KOPT-K1 (cell line): ENCODE results near the gene NFATC2IP.
"Not testable (repeated sequence)": the region's sequence is repeated elsewhere in the genome, so short reads cannot be mapped to it uniquely, and the experiment has no call there.

Experiments used
- H3K27ac ChIP-seq: fragments of 200-600 bp; sonication (generic); 2 replicates; pipeline ENCODE4 v1.5.1; 2016; ENCODE audit warnings: antibody characterized with exemption, mild to moderate bottlenecking, low read depth, low read length; ENCODE audit not compliant: poor library complexity, severe bottlenecking
- H3K36me3 ChIP-seq: fragments of 200-600 bp; sonication (generic); 2 replicates; pipeline ENCODE4 v1.5.1; 2017; ENCODE audit warnings: antibody characterized with exemption, mild to moderate bottlenecking, low read length, moderate library complexity; ENCODE audit not compliant: insufficient read depth
- H3K9me3 ChIP-seq: fragments of 200-600 bp; sonication (generic); 2 replicates; pipeline ENCODE4 v1.5.1; 2017; ENCODE audit warnings: antibody characterized with exemption, low read length, mild to moderate bottlenecking; ENCODE audit not compliant: insufficient read depth, poor library complexity, severe bottlenecking

The NFATC2IP gene

DNA sequence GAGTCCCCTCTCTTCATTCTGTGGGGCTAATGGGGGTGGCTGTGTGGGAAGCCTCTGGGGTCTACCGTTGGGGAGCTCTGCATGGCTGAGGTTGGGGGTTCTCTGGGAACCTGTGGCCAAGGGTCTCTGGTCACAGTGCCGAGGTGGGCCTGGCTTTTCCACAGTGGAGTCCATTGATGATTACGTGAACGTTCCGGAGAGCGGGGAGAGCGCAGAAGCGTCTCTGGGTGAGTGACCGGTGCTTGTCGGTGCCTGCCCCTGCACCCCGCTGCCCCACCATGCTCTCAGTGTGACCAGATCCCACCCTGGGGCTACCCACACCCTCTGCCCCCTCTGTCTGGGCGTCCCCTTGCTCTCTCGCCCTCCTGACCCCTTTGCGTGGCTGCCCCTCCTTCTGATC lies 38.6 kb downstream of the NFATC2IP start:
- Histone ChIP-seq H3K9me3 (no peaks in the 10 kb centered on the region), H3K27ac (peak overlapping the region; percentile 100), H3K36me3 (peaks cover 68% of the 10 kb centered on the region)

DNA sequence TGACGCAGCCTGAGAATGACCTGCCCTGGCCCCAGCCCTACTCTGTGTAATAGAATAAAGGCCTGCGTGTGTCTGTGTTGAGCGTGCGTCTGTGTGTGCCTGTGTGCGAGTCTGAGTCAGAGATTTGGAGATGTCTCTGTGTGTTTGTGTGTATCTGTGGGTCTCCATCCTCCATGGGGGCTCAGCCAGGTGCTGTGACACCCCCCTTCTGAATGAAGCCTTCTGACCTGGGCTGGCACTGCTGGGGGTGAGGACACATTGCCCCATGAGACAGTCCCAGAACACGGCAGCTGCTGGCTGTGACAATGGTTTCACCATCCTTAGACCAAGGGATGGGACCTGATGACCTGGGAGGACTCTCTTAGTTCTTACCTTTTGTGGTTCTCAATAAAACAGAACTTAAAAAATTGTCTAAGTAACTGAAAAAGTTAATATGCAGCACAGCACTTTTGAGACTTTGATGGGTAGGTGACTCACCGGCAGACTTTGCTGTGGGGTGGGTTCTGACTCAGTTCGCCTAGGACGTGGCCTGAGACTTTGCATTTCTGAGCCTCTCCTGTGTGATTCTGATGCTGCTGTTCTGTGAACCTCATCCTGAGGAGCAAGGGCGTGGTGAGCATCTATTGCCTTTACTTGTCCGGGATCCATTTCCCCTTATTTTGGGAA lies 39.8 kb downstream of the NFATC2IP start:
- Histone ChIP-seq H3K27ac (no peak overlapping the region), H3K9me3 (no peaks in the 10 kb centered on the region), H3K36me3 (peaks cover 64% of the 10 kb centered on the region)

DNA sequence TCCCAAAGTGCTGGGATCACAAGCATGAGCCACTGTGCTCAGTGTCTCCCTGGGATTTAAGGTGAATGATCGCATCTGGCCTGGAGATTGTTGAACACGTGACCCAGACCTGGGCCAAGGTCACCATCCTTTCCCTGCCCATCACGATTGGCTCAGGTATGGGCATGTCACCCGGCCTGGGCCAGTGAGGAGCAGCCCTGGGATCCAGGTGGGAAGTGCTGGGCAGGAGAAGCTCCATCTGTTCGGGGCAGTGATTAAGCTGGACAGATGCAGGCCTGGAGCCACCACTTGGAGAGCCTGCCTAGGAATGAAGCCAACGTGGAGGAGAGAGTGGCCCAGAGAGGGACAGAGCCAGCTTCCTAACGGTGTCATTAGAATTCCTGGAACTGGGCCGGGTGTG lies 41.0 kb downstream of the NFATC2IP start:
- Histone ChIP-seq H3K9me3 (no peaks in the 10 kb centered on the region), H3K36me3 (peaks cover 53% of the 10 kb centered on the region), H3K27ac (peak overlapping the region; percentile 11)

DNA sequence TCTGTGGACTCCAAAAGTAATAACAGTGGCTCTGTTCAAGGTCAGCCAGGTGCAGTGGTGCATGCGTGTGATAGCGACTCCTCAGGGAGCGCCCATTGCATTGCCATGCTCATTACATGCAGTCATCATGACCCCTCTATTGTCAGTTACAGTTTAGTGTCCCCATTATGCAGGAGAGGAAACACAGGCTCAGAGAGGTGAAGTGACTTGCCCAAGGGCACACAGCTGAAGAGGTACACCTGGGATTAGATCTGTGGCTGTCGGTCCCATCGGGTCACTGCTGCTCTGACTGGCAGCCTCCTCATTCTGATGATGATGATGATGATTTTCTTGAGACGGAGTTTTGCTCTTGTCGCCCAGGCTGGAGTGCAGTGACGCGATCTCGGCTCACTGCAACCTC lies 41.8 kb downstream of the NFATC2IP start:
- peaks cover 44% of the 10 kb centered on the region for H3K36me3 ChIP-seq
- H3K9me3 ChIP-seq: no peaks in the 10 kb centered on the region
- peak overlapping the region; percentile 7 for H3K27ac ChIP-seq

DNA sequence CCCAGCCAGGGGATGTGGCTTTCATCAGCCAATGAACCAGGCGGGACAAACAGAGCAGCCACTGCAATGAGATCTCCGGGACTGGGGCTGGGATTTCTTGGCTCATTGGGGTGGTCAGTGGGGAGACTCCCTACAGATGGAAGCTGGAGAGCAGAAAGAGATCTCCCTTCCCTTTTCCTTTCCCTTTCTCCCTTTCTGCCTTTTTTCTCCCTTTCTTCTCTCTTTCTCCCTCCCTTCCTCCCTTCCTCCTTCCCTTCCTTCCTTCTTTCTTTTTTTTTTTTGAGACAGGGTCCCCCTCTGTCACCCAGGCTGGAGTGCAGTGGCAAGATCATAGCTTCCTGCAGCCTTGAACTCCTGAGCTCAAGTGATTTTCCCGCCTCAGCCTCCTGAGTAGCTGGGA lies 48.1 kb downstream of the NFATC2IP start:
- no peaks in the 10 kb centered on the region for H3K36me3 ChIP-seq
- H3K27ac ChIP-seq: peak overlapping the region; percentile 41
- H3K9me3 ChIP-seq: no peaks in the 10 kb centered on the region

DNA sequence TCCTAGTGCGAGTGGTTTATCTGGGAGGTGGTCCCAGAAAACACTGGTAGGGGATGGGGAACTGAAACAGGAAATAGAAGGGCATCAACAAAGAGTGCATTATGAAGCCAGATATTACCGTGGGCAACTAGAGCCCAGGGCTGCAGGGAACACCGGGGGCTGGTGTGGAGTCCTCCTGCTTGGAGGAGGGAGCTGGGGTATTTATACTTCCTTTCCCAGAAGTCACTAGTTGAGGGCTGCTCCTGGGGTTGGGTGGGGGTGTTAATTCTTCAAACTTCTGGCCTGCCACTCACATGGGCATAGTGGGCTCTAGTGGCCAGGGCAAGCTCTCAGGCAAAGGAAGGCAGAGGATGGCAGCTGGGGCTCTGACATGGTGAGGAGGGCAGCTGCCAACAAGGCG lies 48.8 kb downstream of the NFATC2IP start:
- H3K36me3 ChIP-seq: no peaks in the 10 kb centered on the region
- no peaks in the 10 kb centered on the region for H3K9me3 ChIP-seq
- H3K27ac ChIP-seq: peak overlapping the region; percentile 41

DNA sequence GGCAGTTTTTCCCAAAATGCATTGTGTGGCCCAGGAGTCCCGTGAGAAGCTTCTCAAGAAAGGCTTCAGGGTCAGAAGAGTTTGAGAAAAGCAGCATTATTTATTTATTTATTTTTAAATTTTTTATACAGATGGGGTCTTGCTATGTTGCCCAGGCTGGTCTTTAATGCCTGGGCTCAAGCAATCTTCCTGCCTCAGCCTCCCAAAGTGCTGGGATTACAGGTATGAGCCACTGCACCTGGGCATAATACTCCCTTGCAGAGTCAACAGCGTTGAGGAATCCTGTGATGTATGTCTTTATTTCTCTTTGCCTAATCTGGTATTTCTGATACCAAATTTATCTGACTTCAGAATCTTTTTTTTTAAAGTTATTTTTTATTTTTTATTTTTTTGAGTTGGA lies 49.3 kb downstream of the NFATC2IP start:
- Histone ChIP-seq H3K27ac (peak overlapping the region; percentile 41), H3K9me3 (no peaks in the 10 kb centered on the region), H3K36me3 (no peaks in the 10 kb centered on the region)

DNA sequence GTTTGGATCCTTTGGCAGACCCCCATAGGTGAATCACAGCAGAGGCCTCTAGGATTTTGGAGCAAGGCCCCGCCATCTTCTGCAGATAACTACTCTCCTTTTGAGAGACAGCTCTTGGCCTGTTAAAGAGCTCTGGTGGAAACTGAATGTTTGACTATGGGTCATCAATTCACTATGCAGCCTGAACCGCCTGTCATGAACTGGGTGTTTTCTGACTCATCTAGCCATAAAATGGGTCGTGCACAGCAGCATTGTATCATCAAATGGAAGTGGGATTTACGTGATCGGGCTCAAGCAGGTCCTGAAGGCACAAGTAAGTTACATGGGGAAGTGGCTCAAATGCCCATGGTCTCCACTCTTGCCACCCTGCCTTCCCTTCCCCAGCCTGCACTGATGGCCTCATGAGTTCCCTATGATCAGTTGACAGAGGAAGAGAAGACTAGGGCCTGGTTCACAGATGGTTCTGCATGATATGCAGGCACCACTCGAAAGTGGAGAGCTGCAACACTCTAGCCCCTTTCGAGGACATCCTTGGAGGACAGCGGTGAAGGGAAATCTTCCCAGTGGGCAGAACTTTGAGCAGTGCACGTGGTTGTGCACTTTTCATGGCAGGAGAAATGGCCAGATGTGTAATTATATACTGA lies 53.9 kb downstream of the NFATC2IP start:
- H3K9me3 ChIP-seq, H3K36me3 ChIP-seq: not testable (repeated sequence)
- H3K27ac ChIP-seq: peak overlapping the region; percentile 9

DNA sequence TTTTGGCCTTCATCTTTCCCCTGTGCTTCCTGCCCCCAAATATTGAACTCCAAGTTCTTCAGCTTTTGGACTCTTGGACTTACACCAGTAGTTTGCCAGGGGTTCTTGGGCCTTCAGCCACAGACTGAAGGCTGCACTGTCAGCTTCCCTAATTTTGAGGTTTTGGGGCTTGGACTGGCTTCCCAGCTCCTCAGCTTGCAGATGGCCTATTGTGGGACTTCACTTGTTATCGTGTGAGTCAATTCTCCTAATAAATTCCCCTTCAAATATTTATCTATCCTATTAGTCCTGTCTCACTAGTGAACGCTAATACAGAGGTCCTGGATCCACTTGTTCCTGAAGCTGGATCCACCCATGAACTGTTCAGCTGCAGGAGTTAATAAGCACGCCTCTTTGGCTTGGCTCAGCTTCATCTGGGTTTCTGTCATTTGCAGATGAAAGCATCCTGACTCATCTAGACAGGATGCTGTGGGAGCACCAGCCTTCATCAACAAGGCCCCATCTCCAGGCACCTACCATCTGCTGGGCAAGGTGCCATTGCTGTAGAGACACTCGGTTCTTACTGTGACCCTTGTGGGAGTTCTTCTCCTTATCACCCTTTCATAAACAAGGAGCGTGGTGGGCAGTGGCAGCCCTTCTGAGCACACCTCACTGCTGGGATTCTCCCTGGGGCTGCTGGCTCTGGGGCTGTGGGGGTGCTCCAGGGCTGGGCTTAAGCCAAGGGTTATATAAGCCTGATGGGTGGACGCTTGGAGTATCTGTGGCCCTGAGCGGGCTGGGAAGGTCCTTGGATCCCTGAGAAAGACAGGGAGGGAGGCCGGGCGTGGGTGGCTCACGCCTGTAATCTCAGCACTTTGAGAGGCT lies 57.2 kb downstream of the NFATC2IP start:
- peak overlapping the region; percentile 94 for H3K27ac ChIP-seq
- H3K9me3 ChIP-seq: no peaks in the 10 kb centered on the region
- no peaks in the 10 kb centered on the region for H3K36me3 ChIP-seq

DNA sequence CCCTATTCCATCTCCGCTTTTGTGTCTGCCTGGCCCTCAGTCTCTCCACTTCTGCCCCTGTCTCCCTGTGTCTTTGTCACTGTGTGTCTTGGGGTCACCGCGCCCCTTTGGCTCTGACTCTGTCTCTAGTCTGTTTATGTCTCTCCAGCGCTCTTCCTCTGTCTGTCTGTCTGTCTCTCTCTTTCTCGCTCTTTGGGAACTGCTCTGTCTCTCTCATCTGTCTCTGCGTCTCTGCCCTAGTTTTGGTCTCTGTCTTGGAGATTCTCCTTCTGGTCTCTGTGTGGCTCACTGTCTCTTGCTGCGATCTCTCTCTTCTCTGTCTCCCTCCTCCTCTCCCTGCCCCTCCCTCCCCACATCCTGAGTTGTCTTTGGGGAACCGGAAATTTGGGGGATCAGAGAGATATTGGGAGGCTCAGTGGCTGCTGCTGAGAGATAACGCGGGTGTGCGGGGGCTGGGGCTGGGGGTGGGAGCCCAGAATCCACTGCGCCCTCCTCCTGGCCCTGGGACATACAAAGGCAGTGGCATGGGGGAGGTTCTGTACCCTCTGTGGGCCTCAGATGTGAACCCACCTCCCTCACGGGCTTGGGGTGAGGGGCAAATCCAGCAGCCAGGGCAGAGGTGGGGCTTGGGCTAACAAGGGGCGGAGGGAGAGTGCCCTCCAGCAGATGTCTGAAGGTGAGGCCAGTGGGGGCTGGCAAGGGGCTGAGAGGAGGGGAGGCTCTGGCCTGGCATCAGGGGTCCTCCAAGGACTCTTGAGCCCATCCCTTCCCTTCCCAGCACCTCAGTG lies 58.5 kb downstream of the NFATC2IP start:
- Histone ChIP-seq H3K36me3 (no peaks in the 10 kb centered on the region), H3K27ac (peak overlapping the region; percentile 94), H3K9me3 (no peaks in the 10 kb centered on the region)

DNA sequence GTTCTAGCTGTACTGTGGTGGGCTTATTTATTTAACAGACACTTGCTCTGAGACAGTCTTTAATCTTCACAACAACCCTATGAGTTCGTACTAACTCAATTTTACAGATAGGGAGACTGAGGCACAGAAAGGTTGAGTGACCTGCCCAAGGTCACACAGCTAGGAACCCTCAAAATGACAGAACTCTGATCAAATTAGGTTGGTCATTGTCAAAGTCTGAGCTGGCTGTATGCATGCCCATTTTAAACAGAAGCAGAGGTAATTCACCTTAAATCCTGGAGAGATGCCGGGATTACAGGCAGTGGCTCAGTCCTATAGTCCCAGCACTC lies 59.1 kb downstream of the NFATC2IP start:
- H3K27ac ChIP-seq: peak overlapping the region; percentile 94
- H3K9me3 ChIP-seq: no peaks in the 10 kb centered on the region
- no peaks in the 10 kb centered on the region for H3K36me3 ChIP-seq

DNA sequence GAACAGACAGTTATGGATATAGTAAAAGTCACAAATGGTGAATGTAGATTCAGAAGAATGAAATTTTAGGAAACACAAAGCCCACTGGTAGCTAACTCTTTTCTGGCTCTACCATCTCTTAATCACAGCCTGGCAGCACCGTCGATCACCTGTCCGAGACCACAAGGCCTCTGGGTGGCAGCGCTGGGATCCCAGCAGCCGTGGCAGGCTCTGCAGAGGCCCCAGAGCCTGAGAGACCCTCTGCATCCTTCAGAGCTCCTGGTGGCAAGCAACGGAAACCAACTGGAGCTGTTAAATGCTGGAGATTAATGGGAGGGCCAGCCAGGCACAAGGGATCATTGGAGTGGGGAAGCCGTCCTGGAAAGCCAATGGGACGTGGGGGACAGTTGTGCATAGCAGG lies 60.4 kb downstream of the NFATC2IP start:
- H3K9me3 ChIP-seq: no peaks in the 10 kb centered on the region

DNA sequence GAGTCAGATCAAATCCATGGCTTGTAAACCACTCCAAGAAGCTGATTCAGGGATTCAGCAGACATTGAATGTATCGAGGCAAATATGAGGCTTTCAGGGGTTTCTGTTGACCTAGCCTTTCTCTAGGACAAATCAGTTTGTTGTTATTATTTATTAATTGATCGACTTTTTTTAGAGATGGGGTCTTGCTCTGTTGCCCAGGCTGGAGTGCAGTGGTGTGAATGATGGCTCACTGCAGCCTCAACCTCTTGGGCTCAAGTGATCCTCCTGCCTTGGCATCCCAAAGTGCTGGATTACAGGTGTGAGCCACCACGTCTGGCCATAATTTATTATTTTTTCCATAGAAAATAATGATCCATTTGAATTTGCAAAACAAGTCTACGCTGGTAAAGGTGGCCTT lies 61.1 kb downstream of the NFATC2IP start:
- Histone ChIP-seq H3K27ac (peak overlapping the region; percentile 94), H3K9me3 (no peaks in the 10 kb centered on the region), H3K36me3 (no peaks in the 10 kb centered on the region)

More for the DNA sequence above, 60.4 kb downstream of the NFATC2IP start:
- Histone ChIP-seq H3K27ac (peak overlapping the region; percentile 94), H3K36me3 (no peaks in the 10 kb centered on the region)

DNA sequence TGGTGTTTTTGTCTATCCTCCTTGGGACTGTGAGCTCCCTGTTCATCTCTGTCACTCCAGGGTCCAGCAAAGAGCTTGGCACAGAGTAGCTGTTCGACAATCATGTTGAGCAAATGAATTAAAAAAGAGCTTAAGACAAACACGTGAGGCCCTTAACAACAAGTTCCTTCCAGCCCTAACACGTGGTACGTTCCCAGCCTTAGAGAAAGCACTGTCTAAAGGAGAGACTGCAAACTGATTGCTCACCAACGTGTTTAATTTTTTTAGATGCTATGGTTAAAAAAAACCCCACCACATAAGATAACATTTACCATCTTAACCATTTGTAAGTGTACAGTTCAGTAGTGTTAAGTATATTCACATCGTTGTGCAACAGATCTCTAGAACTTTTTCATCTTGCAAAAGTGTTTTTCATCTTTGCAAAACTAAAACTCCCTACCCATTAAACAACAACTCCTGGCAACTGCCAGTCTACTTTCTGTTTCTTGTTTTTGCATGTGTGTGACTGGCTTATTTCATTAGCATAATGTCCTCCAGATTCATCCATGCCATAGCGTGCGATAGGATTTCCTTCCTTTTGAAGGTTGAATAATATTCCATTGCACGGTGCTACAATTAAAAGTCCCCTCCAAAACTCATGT lies 62.3 kb downstream of the NFATC2IP start:
- Histone ChIP-seq H3K9me3 (no peaks in the 10 kb centered on the region), H3K36me3 (no peaks in the 10 kb centered on the region), H3K27ac (peak overlapping the region; percentile 94)
